Esophagus muscularis mucosa (tissue), 4 donors: Measurements from ENCODE around the gene KNSTRN. TPM values are rescaled to one million over a fixed set of nuclear protein-coding genes. Genes with fewer than 3 reads are reported as not detected.
A peak's percentile ranks its signal among the peaks of the same experiment; 100 is the strongest.

Experiments used
- DNase-seq: peaks from one replicate; pipeline ENCODE4 v3.0.0-alpha.2; 2017; ENCODE audit errors: extremely low spot score
- H3K27ac ChIP-seq, 4 donors: fragments of 200-600 bp; sonication (generic); replicated peaks in 1 of 4; 1 replicate in 3 of 4; 2 replicates in 1 of 4; pipeline ENCODE4 v1.5.1; 2016 to 2019; ENCODE audit warnings: mild to moderate bottlenecking in 1 of 4
- H3K27me3 ChIP-seq, 4 donors: fragments of 200-600 bp; sonication (generic); one replicate each; pipeline versions ENCODE4 v1.5.1 to v1.6.0; 2016 to 2019
- H3K36me3 ChIP-seq, 4 donors: fragments of 200-600 bp; sonication (generic); one replicate each; pipeline ENCODE4 v1.5.1; 2016 to 2019
- H3K4me1 ChIP-seq, 4 donors: fragments of 200-600 bp; sonication (generic); one replicate each; pipeline ENCODE4 v1.5.1; 2016 to 2019
- H3K4me3 ChIP-seq, 4 donors: fragments of 200-600 bp; sonication (generic); 1 replicate in 2 of 4; 2 replicates in 2 of 4; pipeline ENCODE4 v1.5.1; 2016 to 2019; ENCODE audit warnings: mild to moderate bottlenecking in 4 of 4, moderate library complexity in 1 of 4
- H3K9me3 ChIP-seq, 4 donors: fragments of 200-600 bp; sonication (generic); 1 replicate in 3 of 4; 2 replicates in 1 of 4; pipeline ENCODE4 v1.5.1; 2016 to 2019
- EP300 ChIP-seq: sonication (generic); formaldehyde crosslinking; IDR thresholded peaks from one replicate; pipeline ENCODE4 v1.6.1; 2017; ENCODE audit warnings: antibody characterized with exemption
- POLR2A ChIP-seq: fragments of 450-650 bp; IDR thresholded peaks from one replicate; pipeline ENCODE4 v1.6.1; 2017; ENCODE audit warnings: antibody characterized with exemption, moderate library complexity, mild to moderate bottlenecking, low read depth
- POLR2AphosphoS5 ChIP-seq, 2 donors: sonication (generic); formaldehyde crosslinking; IDR thresholded peaks; one replicate each; pipeline ENCODE4 v1.6.1; 2017; ENCODE audit warnings: antibody characterized with exemption in 2 of 2
- WGBS: methylation state at CpG from one replicate; pipeline ENCODE4 v1.1.5; 2018; 5-methylcytosine and 5-hydroxymethylcytosine counted together
- intact Hi-C: fragments of 100-400 bp; cut with DNase I; formaldehyde crosslinking; loops from one replicate; pipeline ENCODE4 v1.15.1; 2023
- total RNA-seq, 4 donors: library from RNA; depleted of rRNA; stranded (reverse); fragments of >200 nt; gene quantifications; one replicate each; pipeline versions ENCODE4 v1.1.0 to v1.2.1, GENCODE V29; 2016
- TF ChIP-seq, protein P1 (sequence below), 3 experiments: fragments of 200-600 bp in 2 of 3; fragments of 450-650 bp in 1 of 3; sonication (generic) in 2 of 3; IDR thresholded peaks; one replicate each; pipeline ENCODE4 v1.5.1; 2017 to 2019; ENCODE audit warnings: antibody characterized with exemption in 3 of 3, mild to moderate bottlenecking in 2 of 3, moderate library complexity in 1 of 3

The KNSTRN gene
- total RNA-seq, 4 donors from 2014 or later, result 4.6 to 15.6 (median 6.4) TPM

DNA sequence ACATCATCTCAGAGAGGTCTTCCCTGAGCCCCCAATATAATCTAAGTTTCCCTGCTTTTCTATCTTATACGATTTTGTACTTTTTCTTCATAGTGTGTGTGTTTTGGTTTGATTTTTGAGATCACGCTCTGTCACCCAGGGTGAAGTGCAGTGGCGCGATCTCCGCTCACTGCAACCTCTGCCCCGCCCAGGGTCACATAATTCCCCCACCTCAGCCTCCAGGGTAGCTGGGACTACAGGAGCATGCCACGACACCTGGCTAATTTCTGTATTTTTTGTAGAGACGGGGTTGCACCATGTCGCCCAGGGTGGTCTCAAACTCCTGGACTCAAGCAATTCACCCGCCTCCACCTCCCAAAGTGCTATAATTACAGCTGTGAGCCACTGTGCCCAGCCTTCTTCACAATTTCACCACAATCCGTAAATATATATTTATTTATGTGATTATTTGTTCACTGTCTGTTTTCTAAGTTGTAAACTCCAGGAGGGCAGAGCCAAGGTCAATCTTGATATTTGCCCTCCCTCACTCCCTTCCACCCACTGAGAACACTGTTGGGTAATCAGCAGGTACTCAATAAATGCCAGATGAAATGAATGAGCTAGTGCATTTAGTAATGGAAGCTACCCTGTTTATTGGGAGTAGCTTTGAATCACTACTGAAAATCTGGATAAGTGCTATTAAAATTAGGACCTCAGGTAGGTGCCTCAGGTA, 547 bp upstream of the KNSTRN start:
- WGBS, result 92% methylated on average over 11 of the region's 11 CpGs
- H3K4me1 ChIP-seq, result peaks cover 16 to 24% (median 22%) of the 10 kb centered on the region in 4 donors
- peaks cover 4 to 12% (median 7%) of the 10 kb centered on the region in 4 donors for H3K36me3 ChIP-seq
- peak overlapping the region; percentile 71 to 88 (median 78) for H3K4me3 ChIP-seq
- H3K27me3 ChIP-seq, result no peaks in the 10 kb centered on the region
- no peaks in the 10 kb centered on the region for H3K9me3 ChIP-seq
- H3K27ac ChIP-seq, result no peak overlapping the region
- TF ChIP-seq EP300 (no peak), POLR2AphosphoS5 (IDR thresholded peaks at IDR 0.05) (no peak), POLR2A (no peak)
- TF ChIP-seq, protein P1, sequence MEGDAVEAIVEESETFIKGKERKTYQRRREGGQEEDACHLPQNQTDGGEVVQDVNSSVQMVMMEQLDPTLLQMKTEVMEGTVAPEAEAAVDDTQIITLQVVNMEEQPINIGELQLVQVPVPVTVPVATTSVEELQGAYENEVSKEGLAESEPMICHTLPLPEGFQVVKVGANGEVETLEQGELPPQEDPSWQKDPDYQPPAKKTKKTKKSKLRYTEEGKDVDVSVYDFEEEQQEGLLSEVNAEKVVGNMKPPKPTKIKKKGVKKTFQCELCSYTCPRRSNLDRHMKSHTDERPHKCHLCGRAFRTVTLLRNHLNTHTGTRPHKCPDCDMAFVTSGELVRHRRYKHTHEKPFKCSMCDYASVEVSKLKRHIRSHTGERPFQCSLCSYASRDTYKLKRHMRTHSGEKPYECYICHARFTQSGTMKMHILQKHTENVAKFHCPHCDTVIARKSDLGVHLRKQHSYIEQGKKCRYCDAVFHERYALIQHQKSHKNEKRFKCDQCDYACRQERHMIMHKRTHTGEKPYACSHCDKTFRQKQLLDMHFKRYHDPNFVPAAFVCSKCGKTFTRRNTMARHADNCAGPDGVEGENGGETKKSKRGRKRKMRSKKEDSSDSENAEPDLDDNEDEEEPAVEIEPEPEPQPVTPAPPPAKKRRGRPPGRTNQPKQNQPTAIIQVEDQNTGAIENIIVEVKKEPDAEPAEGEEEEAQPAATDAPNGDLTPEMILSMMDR (IDR thresholded peaks at IDR 0.05), result no peak
- DNase-seq, result no peak
- intact Hi-C loops, result no loop called here

DNA sequence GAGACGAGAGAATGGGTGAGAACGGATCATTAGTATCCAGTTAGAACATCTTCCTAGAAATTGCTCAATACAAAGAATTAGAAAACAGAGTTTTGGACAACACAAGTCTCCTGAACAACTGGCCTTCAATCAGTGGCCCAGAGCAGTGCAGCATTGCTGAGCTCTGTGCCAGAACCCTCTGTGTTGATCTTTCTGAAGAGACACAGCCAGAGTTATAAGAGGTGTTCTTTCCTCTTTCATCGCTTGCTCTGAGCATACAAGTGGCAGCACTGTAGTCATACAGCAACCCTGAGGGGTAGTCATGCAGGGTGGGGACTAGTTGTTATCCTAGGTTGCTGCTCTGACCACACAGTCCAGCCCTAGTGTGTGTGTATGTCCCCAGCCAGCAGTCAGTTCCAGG, 4.0 kb downstream of the KNSTRN start:
- Histone ChIP-seq H3K36me3 (peaks cover 9 to 54% (median 42%) of the 10 kb centered on the region in 4 donors), H3K4me1 (peaks cover 13 to 20% (median 17%) of the 10 kb centered on the region in 4 donors), H3K27ac (no peak overlapping the region), H3K9me3 (no peaks in the 10 kb centered on the region), H3K27me3 (no peaks in the 10 kb centered on the region), H3K4me3 (no peak overlapping the region)
- intact Hi-C loops, result no loop called here
- no peak for TF ChIP-seq POLR2AphosphoS5 (IDR thresholded peaks at IDR 0.05)
- no peak for TF ChIP-seq POLR2A
- no peak for TF ChIP-seq EP300
- TF ChIP-seq, protein P1 (IDR thresholded peaks at IDR 0.05), result no peak
- no peak for DNase-seq
- 97% methylated on average over 3 of the region's 3 CpGs for WGBS

DNA sequence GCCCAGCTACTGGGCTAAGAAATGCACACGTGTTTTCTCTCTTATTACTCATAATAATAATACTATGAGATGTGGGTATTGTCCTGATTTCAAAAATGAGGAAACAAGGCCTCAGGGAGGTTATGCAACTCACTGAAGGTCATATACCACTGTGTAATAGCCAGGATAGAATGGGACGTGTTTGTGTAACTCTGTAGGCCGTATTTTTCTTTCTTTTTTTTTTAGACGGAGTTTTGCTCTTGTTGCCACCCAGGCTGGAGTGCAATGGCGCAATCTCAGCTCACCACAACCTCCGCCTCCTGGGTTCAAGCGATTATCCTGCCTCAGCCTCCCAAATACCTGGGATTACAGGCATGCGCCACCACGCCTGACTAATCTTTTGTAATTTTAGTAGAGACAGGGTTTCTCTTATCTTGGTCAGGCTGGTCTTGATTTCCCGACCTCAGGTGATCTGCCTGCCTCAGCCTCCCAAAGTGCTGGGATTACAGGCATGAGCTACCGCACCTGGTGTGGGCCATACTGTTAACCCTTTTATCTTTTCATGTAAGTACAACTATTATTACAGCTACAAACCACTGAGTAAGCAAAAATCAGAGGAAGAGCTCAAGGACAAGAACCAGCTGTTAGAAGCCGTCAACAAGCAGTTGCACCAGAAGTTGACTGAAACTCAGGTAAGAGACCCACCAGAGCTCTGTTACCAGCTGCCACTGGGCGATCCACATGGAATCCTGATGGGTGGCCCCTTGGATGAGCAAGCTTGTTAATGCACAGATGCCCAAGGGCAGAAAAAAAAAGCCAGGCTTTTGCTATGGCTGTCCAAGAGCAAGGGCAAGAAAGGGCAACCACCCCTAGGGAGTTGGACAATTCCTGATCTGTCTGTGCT, 6.7 kb downstream of the KNSTRN start:
- Histone ChIP-seq H3K4me3 (no peak overlapping the region), H3K27me3 (no peaks in the 10 kb centered on the region), H3K36me3 (peaks cover 16 to 79% (median 69%) of the 10 kb centered on the region in 4 donors), H3K27ac (no peak overlapping the region), H3K9me3 (no peaks in the 10 kb centered on the region), H3K4me1 (peaks cover 0 to 2% (median under 1%) of the 10 kb centered on the region in 4 donors)
- intact Hi-C loops, result no loop called here
- WGBS, result 84% methylated on average over 13 of the region's 13 CpGs
- TF ChIP-seq, protein P1 (IDR thresholded peaks at IDR 0.05), result no peak
- TF ChIP-seq POLR2A (no peak), EP300 (no peak), POLR2AphosphoS5 (IDR thresholded peaks at IDR 0.05) (no peak)
- DNase-seq, result no peak

DNA sequence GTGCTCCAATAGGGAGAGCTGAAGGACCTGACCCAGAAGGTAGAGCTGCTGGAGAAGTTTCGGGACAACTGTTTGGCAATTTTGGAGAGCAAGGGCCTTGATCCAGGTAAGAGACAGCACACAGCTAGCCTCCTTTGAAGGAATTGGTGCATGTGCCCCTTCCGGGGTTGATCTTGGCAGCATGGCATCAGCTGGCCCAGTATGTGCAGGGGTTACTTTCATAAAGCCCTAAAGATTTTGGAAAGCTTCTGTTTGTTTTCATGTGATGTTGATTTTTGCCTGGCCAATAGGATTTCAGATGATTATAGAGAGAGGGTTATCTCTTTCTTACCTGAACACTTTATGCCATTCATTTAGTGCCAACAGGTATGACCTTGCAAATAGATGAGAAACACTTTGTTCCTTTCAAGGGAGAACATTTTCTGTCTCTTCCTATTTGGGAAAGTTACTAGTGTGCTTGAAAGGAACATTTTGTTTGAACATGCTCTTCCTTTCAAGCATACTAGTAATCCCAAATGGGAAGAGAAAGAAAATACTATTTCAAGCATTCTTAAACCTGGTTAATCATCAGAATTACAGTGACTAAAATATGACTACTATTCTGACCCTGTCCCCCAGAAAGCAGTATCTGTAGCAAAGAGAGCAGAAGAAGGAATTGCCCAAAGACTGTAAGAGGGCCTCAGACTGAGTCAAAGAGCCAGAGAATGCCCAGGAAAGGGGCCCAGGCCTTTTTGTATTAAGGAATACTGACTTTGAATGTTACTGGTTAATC, 7.5 kb downstream of the KNSTRN start:
- no peak overlapping the region for H3K4me3 ChIP-seq
- H3K27me3 ChIP-seq, result no peaks in the 10 kb centered on the region
- DNase-seq, result no peak
- H3K4me1 ChIP-seq, result no peaks in the 10 kb centered on the region
- no peak overlapping the region for H3K27ac ChIP-seq
- WGBS, result 95% methylated on average over 2 of the region's 2 CpGs
- peaks cover 16 to 82% (median 71%) of the 10 kb centered on the region in 4 donors for H3K36me3 ChIP-seq
- intact Hi-C loops, result no loop called here
- TF ChIP-seq EP300 (no peak), POLR2A (no peak), POLR2AphosphoS5 (IDR thresholded peaks at IDR 0.05) (no peak)
- TF ChIP-seq, protein P1 (IDR thresholded peaks at IDR 0.05), result no peak
- no peaks in the 10 kb centered on the region for H3K9me3 ChIP-seq
